HL-60 (cell line): ENCODE measurements around the gene FHIT.

Experiments
- DNase-seq, 2 experiments: peaks; one replicate each; pipeline ENCODE4 v3.0.0-alpha.2; 2010 to 2020; ENCODE audit warnings: low read depth in 1 of 2, low spot score in 1 of 2
- H3K27ac ChIP-seq: fragments of 250-450 bp; sonication (Bioruptor Pico); replicated peaks from 2 replicates; pipeline ENCODE4 v1.5.1; 2020; ENCODE audit warnings: mild to moderate bottlenecking, moderate library complexity
- H3K27me3 ChIP-seq: fragments of 250-450 bp; sonication (Bioruptor Pico); 2 replicates; pipeline ENCODE4 v1.5.1; 2021; ENCODE audit warnings: mild to moderate bottlenecking, moderate library complexity; ENCODE audit not compliant: insufficient read depth, poor library complexity, severe bottlenecking
- H3K4me3 ChIP-seq: replicated peaks from 2 replicates; pipeline ENCODE4 v1.5.1; 2011; ENCODE audit warnings: mild to moderate bottlenecking, control low read depth, low read length; ENCODE audit not compliant: insufficient read depth
- CTCF ChIP-seq: IDR thresholded peaks from one replicate; pipeline ENCODE4 v1.5.1; 2011; ENCODE audit warnings: low read length, control low read depth, inconsistent platforms; ENCODE audit not compliant: insufficient read depth
- GABPA ChIP-seq: IDR thresholded peaks from 2 replicates; pipeline ENCODE4 v1.6.1; 2012; ENCODE audit warnings: low read depth
- POLR2AphosphoS5 ChIP-seq: IDR thresholded peaks from 2 replicates; pipeline ENCODE4 v1.6.1; 2012; ENCODE audit warnings: low read depth
- REST ChIP-seq: IDR thresholded peaks from 2 replicates; pipeline ENCODE4 v1.6.1; 2012; ENCODE audit warnings: low read depth; ENCODE audit not compliant: insufficient replicate concordance
- SPI1 ChIP-seq: IDR thresholded peaks from 2 replicates; pipeline ENCODE4 v1.6.1; 2012; ENCODE audit warnings: low read depth, mild to moderate bottlenecking, borderline replicate concordance

The FHIT gene

GRCh38 chr3:60238550-60238949, 1012.7 kb downstream of the FHIT start:
- TF ChIP-seq SPI1 (peak; percentile 51; the same call in 1 of the 2 replicates), GABPA (no peak)
- Histone ChIP-seq H3K27me3 (peaks cover 2% of the 10 kb centered on the region), H3K4me3 (no peak overlapping the region), H3K27ac (no peak overlapping the region)
- DNase-seq: no peak

DNA sequence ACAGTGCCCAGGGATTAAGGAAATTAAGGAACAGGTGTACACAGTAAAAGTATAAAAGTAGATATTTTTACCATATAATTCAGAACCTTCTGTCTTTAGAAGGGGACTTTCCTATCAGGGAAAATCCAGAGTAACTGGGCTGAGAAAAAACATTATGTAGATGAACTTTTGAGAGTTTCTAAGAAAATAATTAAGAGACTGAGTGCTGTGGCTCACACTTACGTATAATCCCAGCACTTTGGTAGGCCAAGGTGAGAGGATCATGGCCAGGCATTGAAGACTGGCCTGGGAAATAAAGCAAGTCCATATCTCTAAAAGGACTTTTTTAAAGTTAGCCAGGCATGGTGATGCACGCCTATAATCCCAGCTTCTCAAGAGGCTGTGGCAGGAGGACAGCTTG, 1021.8 kb downstream of the FHIT start:
- Histone ChIP-seq H3K27ac (no peak overlapping the region), H3K4me3 (no peak overlapping the region), H3K27me3 (no peaks in the 10 kb centered on the region)
- no peak for TF ChIP-seq CTCF
- TF ChIP-seq SPI1: no peak
- no peak for TF ChIP-seq POLR2AphosphoS5
- TF ChIP-seq GABPA: no peak
- TF ChIP-seq REST: no peak
- DNase-seq: no peak

GRCh38 chr3:60228823-60229222, 1022.4 kb downstream of the FHIT start:
- no peak overlapping the region for H3K27ac ChIP-seq
- TF ChIP-seq SPI1: no peak
- no peak for TF ChIP-seq CTCF
- no peak for TF ChIP-seq REST
- TF ChIP-seq POLR2AphosphoS5: no peak
- no peak for TF ChIP-seq GABPA
- no peaks in the 10 kb centered on the region for H3K27me3 ChIP-seq
- no peak overlapping the region for H3K4me3 ChIP-seq
- no peak for DNase-seq

GRCh38 chr3:60226912-60227311, 1024.3 kb downstream of the FHIT start:
- DNase-seq: no peak
- TF ChIP-seq REST: no peak
- TF ChIP-seq SPI1: no peak
- TF ChIP-seq GABPA: no peak
- no peak for TF ChIP-seq CTCF
- no peak for TF ChIP-seq POLR2AphosphoS5
- Histone ChIP-seq H3K27ac (no peak overlapping the region), H3K27me3 (no peaks in the 10 kb centered on the region), H3K4me3 (no peak overlapping the region)
